Ammon's horn (tissue), 1 donor: ENCODE data around the gene BCAT1.

Experiments used
- DNase-seq: peaks from one replicate; pipeline ENCODE4 v3.0.0-alpha.2; 2016; ENCODE audit warnings: low spot score

The BCAT1 gene

GRCh38 chr12:24948757-24949722 lies at the start of gene BCAT1:
Gene BCAT1, minus strand, starts transcription at chr12:24949101. Its CDS starts 169 bp downstream, at chr12:24948932.
- peak; percentile 72 for DNase-seq

DNA sequence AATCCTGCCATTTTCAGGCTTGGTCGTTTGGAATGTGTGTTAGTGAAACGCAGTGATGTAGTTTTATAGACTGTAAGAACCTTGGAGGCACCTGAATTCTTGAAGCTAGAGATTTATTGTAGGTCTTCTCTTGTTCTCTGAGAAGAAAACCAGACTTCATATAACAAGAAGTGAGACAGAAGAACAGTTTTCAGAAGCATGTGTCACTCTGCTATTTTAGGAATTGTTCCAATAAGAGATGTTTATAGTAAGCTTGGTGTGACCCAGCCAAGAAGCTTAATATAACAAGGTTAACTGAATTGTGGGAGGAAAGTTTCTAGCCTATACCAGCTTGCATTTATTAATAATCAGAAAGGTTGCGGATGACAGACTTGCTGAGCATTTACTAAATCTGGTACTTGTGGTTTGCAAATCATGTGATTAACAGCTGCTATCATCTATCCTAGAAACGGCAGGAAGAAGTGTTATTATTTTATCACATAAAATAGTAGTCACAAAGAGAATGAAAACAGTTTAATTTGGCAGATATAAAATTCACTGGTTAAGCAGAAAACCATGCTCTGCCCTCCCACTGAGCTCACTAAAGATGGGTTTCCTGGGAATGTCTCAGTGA lies 49.2 kb upstream of the BCAT1 start:
- DNase-seq, result peak; percentile 30

DNA sequence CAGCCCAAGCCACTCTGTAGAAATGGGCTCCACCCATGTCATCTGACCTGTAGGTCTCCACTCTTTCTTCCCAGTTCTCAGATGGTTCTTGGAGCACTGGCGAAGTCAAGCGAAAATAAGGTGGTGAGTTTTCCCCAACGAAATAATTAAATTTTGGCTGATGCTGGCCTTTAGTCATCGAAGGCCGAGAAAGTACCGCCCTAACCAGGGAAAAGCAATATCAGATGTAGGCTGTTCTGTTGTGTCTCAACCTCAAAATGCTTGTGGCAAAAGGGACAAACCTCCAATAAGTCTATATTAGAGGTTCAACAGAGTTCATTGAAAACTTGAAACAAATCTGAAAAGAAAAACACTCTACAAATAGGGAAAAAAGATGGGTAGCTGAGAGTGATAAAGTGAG lies 48.6 kb upstream of the BCAT1 start:
- DNase-seq, result no peak

GRCh38 chr12:24996820-24997219 lies 47.9 kb upstream of the BCAT1 start:
- DNase-seq, result no peak

GRCh38 chr12:24996102-24996797 lies 47.3 kb upstream of the BCAT1 start:
- DNase-seq, result no peak

- DNase-seq, result no peak
These were observed 44.9 kb upstream of the BCAT1 start for GRCh38 chr12:24993793-24994192.

DNA sequence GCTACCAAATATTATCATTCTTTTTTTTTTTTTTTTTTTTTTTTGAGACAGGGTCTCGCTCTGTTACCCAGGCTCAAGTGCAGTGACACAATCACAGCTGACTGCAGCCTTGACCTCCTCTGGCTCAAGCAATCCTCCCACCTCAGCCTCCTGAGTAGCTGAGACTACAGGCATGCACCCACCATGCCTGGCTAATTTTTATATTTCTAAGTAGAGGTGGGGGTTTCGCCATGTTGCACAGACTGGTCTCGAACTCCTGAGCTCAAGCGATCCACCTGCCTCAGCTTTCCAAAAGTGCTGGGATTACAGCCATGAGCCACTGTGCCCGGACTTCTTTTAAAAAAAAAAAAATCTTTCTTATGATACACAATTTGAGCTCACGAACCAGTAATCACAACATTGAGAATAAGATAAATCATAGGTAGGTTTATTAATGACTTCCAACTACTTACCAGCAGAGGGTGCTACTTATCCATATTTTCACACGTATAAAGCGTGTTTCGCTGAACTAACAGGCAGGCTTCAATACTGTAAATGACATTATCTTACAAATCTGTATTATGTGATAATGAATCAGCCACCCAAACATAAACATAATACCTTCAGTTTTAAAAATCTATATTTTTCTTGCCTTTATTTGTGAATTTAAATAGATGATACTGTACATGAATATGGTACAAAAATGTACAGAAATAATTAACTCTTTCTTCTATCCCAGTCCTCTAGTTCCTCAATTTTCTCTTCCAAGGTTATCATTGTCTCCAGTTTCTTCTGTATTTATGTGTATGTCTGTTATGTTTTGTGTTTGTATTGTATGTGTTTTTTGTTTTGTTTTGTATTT lies 42.5 kb upstream of the BCAT1 start:
- DNase-seq, result peak; percentile 82

GRCh38 chr12:24989216-24989615 lies 40.3 kb upstream of the BCAT1 start:
- no peak for DNase-seq

DNA sequence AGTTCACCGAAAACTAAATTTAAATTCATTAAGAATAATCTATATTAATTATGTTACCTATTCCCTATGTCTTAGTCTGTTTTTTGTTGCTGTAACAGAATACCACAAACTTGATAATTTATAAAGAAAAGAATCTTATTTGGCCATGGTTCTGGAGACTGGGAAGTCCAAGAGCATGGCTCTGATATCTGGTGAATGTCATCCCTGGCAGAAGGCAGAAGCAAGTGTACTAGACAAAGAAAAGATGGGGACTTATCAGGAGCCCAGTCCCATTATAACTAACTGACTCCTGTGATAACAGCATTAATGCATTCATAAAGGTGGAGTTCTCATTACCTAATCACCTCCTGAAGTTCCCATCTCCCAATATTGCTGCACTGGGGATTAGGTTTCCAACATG lies 33.3 kb upstream of the BCAT1 start:
- DNase-seq, result no peak

DNA sequence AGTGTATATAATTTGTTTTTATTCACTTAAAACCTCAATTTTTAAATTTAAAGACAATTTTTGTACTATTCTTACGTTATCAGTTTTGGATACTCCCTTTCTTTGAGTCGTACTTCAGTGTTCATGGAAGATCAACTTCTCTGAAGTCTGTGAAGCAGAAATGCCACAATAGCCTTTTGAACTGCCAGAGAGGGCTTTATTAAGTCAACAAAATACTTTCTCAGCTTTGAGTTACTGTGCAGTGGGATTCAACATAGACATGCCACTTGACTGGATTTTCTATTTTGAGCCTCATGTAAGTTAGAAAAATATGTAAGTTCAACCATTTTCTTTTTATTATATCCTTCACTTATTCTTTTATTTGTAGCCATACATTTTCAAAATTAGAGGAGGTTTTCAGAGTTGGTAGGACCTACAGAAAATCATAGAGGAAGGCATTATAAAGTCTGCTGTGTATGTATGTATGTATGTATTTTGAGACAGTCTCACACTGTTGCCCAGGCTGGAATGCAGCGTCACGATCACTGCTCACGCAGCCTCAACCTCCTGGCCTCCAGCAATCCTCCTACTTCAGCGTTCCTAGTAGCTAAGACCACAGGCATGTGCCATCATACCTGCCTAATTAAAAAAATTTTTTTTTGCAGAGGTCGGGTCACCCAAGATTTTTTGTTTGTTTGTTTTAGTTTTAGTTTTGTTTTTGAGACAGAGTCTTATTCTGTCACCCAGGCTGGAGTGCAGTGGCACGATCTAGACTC lies 31.3 kb upstream of the BCAT1 start:
- DNase-seq, result no peak

- DNase-seq, result peak; percentile 47
These were observed 30.4 kb upstream of the BCAT1 start for GRCh38 chr12:24979329-24979728.

GRCh38 chr12:24977711-24978110 lies 28.8 kb upstream of the BCAT1 start:
- no peak for DNase-seq

DNA sequence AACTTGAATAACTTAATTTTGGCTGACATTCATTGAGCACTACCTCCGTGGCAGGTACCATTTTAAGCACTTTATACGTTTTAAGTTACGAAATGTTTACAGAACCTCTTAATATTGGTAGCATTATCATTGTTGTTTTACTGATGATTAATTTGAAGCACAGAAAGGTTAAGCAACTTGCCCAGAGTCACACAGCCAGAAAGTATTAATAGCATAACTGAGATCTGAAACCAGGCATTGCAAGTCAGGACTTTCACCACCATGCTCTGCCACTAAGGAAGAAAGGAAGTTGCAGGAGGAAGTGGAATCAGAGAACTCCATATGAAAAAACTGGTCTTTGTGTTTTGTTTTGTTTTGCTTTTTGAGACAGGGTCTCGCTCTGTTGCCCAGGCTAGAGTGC lies 28.2 kb upstream of the BCAT1 start:
- DNase-seq, result peak; percentile 27

GRCh38 chr12:24975425-24975824 lies 26.5 kb upstream of the BCAT1 start:
- no peak for DNase-seq

DNA sequence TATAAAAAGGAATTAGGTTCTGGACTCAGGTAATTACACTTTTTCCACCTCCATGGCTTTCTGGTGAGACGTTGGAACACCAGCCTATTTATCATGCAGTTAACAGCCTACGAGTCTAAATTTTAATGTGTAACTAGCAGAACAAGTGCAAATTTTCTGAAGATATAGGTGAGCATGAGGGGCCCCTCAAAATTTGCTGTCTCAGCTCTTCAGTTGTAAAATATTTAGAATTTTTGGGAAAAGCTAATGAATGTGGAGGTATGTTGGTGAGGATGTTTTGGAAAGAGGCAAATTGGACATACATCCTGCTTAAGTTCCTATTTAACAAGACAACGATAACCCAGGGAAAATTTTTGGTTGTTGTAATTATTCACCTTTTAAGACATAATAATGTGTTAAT lies 25.3 kb upstream of the BCAT1 start:
- DNase-seq, result no peak

DNA sequence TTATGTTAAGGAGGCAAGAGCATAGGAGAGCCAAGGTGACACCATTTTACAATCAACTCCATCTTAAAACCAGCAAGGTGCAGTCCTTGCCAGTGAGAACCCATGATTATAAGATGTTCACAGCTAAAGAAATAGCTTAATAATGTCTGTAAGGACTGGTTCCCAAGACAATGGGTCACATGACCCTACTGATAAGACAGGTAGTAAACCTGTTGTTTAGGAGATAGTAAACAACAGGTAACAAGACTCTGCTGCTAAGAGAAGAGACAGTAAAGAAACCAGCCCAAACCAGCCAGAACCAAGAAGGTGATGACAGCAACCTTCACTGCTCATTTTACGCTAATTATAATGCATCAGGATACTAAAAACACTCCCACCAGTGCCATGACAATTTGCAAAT lies 23.2 kb upstream of the BCAT1 start:
- DNase-seq, result no peak

- DNase-seq, result no peak
These were observed 21.3 kb upstream of the BCAT1 start for GRCh38 chr12:24970177-24970576.

DNA sequence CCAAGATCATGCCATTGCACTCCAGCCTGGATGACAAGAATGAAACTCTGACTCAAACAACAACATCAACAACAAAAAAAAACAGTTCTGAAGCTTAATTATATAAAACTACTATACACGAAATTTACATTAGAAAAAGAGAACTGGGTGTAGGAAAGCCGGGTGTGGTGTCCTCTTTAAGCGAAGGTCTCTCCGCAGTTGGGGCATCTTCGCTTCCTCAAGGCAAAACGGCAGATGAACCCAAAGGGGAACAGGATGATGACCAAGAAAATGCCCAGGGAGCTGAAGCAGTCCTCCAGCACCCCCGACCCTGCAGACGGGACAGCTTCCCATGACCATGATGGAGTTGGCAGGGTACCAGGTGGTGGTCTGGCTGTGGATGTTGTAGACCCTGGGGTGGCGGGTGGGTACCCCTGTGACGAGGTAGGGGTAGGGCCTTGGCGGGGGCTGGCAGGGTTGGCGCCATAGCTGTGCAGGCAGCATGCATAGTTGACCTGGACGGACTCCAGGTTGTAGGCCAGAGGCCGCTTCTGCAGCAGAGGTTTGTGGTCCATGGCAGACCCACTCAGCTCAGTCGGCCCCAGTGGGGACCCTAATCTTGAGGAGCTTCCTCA lies 18.2 kb upstream of the BCAT1 start:
- DNase-seq, result no peak

DNA sequence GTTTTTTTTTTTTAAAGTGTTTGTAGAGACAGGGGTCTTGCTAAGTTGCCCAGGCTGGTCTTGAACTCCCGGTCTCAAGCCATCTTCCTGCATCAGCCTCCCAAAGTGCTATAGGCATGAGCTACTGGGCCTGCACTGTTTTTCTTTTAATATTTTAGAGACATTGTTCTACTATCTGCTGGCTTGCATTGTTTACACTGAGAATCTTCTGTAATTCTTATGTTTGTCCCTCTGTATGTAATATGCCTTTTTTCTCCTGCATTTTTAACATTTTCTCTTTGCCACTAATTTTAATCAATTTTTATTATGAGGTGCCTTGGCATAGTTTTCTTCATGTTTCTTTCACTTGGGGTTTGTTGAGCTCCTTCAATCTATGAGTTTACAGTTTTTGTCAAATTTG lies 15.4 kb upstream of the BCAT1 start:
- DNase-seq, result no peak

DNA sequence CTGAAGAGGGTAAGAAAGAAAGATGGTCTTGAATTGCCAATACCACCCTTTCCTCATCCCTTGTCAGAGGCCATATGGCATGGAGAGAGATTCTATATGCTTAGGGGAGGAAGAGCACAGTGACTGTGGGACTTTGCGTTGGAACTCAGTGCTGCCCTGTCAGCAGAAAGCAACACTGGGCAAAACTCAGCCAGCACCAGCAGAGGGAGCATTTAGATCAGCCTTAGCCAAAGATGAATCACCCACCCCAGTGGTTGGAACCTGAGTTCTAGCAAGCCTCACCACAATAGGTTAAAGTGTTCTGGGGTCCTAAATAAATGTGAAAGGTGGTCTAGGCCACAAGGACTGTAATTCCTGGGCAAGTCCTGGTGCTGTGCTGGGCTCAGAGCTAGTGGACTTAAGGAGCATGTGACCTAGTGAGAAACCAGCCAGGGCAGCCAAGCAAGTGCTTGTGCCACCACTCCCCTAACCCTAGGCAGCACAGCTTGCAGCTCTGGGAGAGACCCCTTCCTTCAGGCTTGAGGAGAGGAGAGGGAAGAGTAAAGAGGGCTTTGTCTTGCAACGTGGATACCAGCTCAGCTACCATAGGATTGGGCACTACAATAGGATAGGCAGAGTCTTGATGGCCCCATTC lies 11.4 kb upstream of the BCAT1 start:
- peak; percentile 50 for DNase-seq
